Tibial nerve (tissue), 4 donors: ENCODE data around the gene SEC61A1.

Experiments used
- EP300 ChIP-seq, 2 donors: sonication (generic); formaldehyde crosslinking; IDR thresholded peaks; one replicate each; pipeline ENCODE4 v1.6.1; 2017; ENCODE audit warnings: antibody characterized with exemption in 2 of 2, mild to moderate bottlenecking in 1 of 2
- POLR2A ChIP-seq, 2 donors: fragments of 450-650 bp; IDR thresholded peaks; one replicate each; pipeline ENCODE4 v1.6.1; 2017; ENCODE audit warnings: antibody characterized with exemption in 2 of 2, mild to moderate bottlenecking in 2 of 2, moderate library complexity in 2 of 2
- TF ChIP-seq, protein P1 (sequence below), 5 experiments: fragments of 200-600 bp in 3 of 5; fragments of 450-650 bp in 2 of 5; sonication (generic) in 3 of 5; IDR thresholded peaks; one replicate each; pipeline ENCODE4 v1.5.1; 2016 to 2019; ENCODE audit warnings: antibody characterized with exemption in 5 of 5, mild to moderate bottlenecking in 3 of 5, moderate library complexity in 2 of 5

DNA sequence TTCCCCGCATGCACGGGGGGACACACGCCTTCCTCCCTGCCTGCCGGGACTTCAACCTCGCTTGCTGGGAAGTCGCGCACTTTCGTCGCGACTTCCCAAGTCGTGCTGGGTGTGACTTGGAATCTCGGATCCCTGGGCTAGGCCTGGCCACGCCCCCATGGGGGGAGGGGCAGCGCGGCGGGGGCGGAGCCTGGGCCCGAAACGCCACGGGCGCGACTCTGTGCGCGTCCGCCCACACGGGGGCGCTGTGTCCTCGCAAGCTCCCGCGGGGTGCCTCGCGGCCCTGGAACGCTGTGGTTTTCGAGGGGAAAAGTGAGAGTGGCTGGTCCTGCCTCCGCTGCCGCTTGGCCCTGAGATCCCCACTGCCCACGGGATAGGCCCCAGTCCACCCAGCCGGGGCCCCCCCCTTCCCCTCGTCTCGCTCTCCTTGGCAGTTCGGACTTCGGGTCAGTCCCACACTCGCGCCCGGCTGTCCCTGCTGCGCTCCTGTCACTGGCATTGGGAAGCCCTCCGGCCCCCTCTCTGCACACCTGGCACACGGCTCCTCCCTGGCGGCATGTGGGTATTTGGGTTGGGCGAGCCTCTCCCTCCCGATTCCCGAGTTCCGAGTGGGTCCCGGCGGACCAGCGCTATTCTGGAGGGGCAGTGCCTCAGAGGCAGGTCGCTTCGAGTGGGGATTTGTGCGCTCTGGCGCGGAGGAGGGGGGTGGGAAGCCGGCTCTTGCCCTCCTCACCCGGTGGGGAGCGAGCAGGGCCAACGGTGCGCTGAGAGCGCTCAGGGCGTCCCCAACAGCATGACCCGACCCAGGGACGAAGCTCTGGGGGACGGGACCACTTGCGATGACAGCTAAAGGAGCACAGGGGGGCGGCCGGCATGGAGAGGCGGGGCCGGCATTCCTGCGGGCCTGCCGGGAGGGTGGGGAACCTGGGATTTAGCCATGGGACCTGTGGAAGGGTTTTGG is 23.6 kb downstream of the SEC61A1 start:
- TF ChIP-seq, protein P1, sequence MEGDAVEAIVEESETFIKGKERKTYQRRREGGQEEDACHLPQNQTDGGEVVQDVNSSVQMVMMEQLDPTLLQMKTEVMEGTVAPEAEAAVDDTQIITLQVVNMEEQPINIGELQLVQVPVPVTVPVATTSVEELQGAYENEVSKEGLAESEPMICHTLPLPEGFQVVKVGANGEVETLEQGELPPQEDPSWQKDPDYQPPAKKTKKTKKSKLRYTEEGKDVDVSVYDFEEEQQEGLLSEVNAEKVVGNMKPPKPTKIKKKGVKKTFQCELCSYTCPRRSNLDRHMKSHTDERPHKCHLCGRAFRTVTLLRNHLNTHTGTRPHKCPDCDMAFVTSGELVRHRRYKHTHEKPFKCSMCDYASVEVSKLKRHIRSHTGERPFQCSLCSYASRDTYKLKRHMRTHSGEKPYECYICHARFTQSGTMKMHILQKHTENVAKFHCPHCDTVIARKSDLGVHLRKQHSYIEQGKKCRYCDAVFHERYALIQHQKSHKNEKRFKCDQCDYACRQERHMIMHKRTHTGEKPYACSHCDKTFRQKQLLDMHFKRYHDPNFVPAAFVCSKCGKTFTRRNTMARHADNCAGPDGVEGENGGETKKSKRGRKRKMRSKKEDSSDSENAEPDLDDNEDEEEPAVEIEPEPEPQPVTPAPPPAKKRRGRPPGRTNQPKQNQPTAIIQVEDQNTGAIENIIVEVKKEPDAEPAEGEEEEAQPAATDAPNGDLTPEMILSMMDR (IDR thresholded peaks at IDR 0.05): peak; percentile 96 to 99 (median 97)
- TF ChIP-seq POLR2A (IDR thresholded peaks at IDR 0.05): peak in 1 of 2 donors; percentile 23
- TF ChIP-seq EP300 (IDR thresholded peaks at IDR 0.05): peak in 1 of 2 donors; percentile 46
